ENCODE data around the gene OSBPL2.

DNA sequence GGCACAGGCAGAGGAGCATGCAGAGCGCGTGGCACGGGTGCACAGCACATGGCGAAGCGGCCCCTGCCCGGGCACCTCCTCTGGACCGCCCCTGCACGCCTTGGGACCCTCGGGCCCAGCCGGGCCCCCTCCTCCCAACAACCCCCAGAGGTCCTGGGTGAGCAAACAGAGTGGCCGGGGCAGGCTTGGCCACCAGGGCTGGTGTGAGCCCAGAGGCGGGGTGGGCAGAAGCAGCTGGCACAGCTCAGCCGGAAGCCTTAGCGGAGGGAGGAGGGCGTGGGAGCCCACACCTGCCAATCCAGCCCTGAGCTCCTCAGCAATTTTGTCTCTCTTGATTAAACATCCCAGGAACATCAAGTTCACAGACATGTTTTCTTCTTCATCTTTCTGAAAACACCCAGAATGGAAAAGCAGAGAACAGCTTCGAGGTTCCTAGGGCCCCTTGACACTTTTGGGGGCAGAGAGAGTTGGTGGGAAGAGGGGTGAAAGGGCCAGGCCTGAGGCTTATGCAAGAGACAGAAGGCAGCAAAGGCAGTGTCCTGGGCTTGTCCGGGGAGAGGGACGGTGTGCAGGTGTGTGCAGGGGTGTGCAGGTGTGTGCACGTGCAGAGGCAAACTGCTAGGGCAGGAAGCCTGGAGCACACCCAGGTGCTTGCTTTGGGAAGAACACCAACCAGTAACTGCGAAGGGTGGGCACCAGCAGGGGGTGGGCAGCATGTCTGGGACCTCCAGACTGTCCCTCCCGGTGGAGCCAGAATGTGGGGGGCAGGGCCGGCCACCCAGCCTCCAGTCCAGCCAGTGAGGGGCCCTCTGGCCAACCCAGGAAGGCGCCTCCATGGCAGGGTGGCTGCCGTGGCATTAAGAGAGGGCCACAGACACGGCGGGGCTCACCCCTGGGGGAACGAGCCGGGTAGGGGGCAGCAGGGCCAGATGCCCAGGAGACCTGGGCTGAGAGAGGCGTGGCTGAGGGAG lies 23.0 kb upstream of the OSBPL2 start:
- TF ChIP-seq, protein P1, sequence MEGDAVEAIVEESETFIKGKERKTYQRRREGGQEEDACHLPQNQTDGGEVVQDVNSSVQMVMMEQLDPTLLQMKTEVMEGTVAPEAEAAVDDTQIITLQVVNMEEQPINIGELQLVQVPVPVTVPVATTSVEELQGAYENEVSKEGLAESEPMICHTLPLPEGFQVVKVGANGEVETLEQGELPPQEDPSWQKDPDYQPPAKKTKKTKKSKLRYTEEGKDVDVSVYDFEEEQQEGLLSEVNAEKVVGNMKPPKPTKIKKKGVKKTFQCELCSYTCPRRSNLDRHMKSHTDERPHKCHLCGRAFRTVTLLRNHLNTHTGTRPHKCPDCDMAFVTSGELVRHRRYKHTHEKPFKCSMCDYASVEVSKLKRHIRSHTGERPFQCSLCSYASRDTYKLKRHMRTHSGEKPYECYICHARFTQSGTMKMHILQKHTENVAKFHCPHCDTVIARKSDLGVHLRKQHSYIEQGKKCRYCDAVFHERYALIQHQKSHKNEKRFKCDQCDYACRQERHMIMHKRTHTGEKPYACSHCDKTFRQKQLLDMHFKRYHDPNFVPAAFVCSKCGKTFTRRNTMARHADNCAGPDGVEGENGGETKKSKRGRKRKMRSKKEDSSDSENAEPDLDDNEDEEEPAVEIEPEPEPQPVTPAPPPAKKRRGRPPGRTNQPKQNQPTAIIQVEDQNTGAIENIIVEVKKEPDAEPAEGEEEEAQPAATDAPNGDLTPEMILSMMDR (IDR thresholded peaks at IDR 0.05; ENCODE audit: borderline replicate concordance, extremely low read depth, low read length, poor library complexity, severe bottlenecking), result no peak
- no peak for TF ChIP-seq EZH2 (IDR thresholded peaks at IDR 0.05; ENCODE audit: borderline replicate concordance, low read depth, low read length, severe bottlenecking)

Data from DND-41 (cell line).